Peyer's patch (tissue), 4 donors: ENCODE data around the gene CHI3L2. TPM values are rescaled to one million over a fixed set of nuclear protein-coding genes. Genes with fewer than 3 reads are reported as not detected.

Experiments used
- DNase-seq, 3 donors: peaks; one replicate each; pipeline ENCODE4 v3.0.0-alpha.2; 2017 to 2019
- H3K27ac ChIP-seq, 4 donors: fragments of 200-600 bp; sonication (generic); one replicate each; pipeline ENCODE4 v1.5.1; 2016 to 2019
- H3K27me3 ChIP-seq, 2 donors: fragments of 200-600 bp; sonication (generic); one replicate each; pipeline ENCODE4 v1.5.1; 2019
- H3K36me3 ChIP-seq, 3 donors: fragments of 200-600 bp; sonication (generic); one replicate each; pipeline ENCODE4 v1.5.1; 2016 to 2019
- H3K4me1 ChIP-seq, 4 donors: fragments of 200-600 bp; sonication (generic); one replicate each; pipeline ENCODE4 v1.5.1; 2016 to 2019
- H3K4me3 ChIP-seq, 4 donors: fragments of 200-600 bp; sonication (generic); 1 replicate in 3 of 4; 2 replicates in 1 of 4; pipeline ENCODE4 v1.5.1; 2016 to 2019; ENCODE audit warnings: mild to moderate bottlenecking in 1 of 4
- H3K9me3 ChIP-seq, 4 donors: fragments of 200-600 bp; sonication (generic); one replicate each; pipeline ENCODE4 v1.5.1; 2016 to 2019; ENCODE audit warnings: mild to moderate bottlenecking in 1 of 4
- POLR2A ChIP-seq, 2 donors: fragments of 450-650 bp; IDR thresholded peaks; one replicate each; pipeline ENCODE4 v1.5.1; 2017; ENCODE audit warnings: antibody characterized with exemption in 2 of 2, mild to moderate bottlenecking in 2 of 2, moderate library complexity in 2 of 2
- total RNA-seq, 4 donors: library from RNA; depleted of rRNA; stranded (reverse); fragments of >200 nt; gene quantifications; one replicate each; pipeline ENCODE4 v1.1.0, GENCODE V29; 2016
- TF ChIP-seq, protein P1 (sequence below), 6 experiments: fragments of 450-650 bp in 4 of 6; fragments of 200-600 bp in 2 of 6; sonication (generic) in 1 of 6; IDR thresholded peaks; one replicate each; pipeline ENCODE4 v1.5.1; 2017 to 2019; ENCODE audit warnings: antibody characterized with exemption in 6 of 6, mild to moderate bottlenecking in 3 of 6, moderate library complexity in 1 of 6

Gene CHI3L2
- total RNA-seq, 4 donors from 2014 or later, result 0.67 to 14.0 (median 3.3) TPM; not detected in 1

DNA sequence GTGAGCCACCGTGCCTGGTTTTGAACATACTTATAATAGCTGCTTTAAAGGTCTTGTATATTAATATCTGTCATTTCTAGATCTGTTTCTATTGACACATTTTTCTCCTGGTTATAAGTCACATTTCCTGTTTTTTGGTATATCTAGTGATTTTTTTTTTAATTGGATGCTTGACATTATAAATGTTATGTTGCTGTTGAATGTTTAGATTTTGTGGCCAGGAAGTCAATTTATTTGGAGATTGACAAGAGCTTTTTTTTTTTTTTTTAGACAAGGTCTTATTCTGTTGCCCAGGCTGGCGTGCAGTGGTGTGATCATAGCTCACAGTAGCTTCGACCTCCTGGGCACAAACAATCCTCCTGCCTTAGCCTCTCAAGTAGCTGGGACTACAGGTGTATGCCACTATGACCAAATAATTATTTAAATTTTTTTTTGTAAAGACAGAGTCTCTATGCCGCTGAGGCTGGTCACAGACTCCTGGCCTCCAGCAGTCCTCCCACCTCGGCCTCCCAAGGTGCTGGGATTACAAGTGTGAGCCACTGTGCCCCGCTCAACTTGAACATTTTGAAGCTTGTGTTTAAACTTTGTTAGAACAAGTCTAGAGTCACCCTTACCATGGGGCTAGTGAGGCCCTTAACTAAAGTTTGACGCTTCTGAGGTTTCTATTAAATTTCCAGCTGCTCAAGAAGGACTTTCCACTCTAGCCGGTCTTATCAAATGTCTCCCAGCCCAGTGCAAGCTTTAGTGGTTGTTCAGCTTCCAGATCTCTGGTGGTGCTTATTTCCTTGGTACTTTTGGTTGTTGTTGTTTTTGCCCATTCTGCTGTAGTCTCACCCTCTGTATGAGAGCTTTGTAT is 8.6 kb upstream of the CHI3L2 start:
- Histone ChIP-seq H3K9me3 (no peaks in the 10 kb centered on the region), H3K4me1 (peaks cover 0 to 81% (median 23%) of the 10 kb centered on the region in 4 donors), H3K36me3 (no peaks in the 10 kb centered on the region), H3K4me3 (no peak overlapping the region), H3K27me3 (no peaks in the 10 kb centered on the region), H3K27ac (peak overlapping the region in 3 of 4 donors; percentile 43 to 81 (median 72))
- no peak for DNase-seq
- TF ChIP-seq, protein P1, sequence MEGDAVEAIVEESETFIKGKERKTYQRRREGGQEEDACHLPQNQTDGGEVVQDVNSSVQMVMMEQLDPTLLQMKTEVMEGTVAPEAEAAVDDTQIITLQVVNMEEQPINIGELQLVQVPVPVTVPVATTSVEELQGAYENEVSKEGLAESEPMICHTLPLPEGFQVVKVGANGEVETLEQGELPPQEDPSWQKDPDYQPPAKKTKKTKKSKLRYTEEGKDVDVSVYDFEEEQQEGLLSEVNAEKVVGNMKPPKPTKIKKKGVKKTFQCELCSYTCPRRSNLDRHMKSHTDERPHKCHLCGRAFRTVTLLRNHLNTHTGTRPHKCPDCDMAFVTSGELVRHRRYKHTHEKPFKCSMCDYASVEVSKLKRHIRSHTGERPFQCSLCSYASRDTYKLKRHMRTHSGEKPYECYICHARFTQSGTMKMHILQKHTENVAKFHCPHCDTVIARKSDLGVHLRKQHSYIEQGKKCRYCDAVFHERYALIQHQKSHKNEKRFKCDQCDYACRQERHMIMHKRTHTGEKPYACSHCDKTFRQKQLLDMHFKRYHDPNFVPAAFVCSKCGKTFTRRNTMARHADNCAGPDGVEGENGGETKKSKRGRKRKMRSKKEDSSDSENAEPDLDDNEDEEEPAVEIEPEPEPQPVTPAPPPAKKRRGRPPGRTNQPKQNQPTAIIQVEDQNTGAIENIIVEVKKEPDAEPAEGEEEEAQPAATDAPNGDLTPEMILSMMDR (IDR thresholded peaks at IDR 0.05), result no peak
- TF ChIP-seq POLR2A (IDR thresholded peaks at IDR 0.05), result no peak

DNA sequence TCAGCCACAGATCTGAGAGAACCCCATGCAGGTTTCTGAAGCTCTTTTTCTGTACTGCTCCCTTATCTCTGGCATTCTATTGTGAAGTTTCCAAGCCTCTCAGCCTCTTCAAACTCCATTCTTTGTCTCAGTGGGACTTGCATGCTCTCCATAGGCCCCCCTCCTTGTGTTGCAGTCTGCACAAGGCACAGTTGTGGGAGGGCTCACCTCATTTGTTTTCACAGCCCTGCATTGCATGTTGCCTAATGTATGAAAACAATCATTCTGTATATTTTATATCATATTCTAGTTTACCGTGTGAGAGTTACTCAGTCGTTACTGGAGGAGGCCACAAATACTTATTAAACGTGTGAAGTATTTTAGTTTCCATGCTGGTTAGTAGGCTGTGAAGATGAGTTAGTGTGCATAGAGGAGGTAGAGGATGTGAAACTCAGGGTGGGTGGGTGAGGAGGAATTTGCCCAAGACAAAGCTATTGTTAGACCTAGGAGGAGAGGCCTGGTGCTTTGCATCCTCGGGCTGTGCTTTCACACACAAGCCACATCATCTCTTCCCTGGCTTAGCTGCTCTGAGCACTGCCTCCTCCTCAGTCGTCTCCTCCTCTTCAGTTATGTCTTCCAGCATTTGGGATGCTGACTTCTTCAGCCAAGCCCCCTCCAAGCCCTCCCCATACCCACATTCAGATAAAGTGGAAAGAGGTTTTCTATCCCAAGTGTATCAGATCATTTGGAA is 7.8 kb upstream of the CHI3L2 start:
- H3K36me3 ChIP-seq, result no peaks in the 10 kb centered on the region
- TF ChIP-seq, protein P1 (IDR thresholded peaks at IDR 0.05), result no peak
- H3K4me1 ChIP-seq, result peaks cover 0 to 73% (median 20%) of the 10 kb centered on the region in 4 donors
- no peaks in the 10 kb centered on the region for H3K27me3 ChIP-seq
- H3K9me3 ChIP-seq, result no peaks in the 10 kb centered on the region
- H3K4me3 ChIP-seq, result no peak overlapping the region
- peak in 2 of 3 donors; percentile 75 to 81 for DNase-seq
- peak overlapping the region; percentile 43 to 81 (median 58) for H3K27ac ChIP-seq

DNA sequence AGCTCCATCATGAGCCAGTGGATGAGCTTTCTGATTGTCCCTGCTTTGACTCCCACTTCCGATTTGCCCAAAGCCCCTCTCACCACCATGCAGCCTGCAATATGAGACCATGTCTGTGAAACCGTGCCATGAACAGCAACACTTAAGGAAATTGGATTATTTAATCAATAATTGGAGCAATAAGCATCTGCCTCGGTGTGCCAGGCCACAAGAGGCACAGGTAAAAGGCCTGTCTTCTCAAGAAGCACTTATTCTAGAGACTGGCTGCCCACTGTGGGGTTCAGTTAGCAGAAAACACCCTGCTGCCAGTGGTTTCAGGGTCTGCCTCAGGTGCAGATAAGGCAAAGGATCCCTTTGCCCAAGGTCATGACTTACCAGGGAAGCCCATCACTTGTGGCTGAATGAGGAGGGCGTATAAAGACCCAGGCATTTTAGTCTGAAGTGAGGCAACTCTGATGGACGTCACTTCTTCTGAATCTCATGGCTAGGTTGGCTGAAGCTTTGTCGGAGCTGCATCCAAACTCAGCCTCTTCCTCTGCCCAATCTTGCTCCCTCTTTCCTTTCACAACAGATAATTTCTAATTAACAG is 7.1 kb upstream of the CHI3L2 start:
- Histone ChIP-seq H3K4me1 (peaks cover 0 to 66% (median 20%) of the 10 kb centered on the region in 4 donors), H3K36me3 (no peaks in the 10 kb centered on the region), H3K4me3 (no peak overlapping the region), H3K27me3 (no peaks in the 10 kb centered on the region), H3K27ac (peak overlapping the region; percentile 19 to 81 (median 58)), H3K9me3 (no peaks in the 10 kb centered on the region)
- TF ChIP-seq, protein P1 (IDR thresholded peaks at IDR 0.05), result no peak
- TF ChIP-seq POLR2A (IDR thresholded peaks at IDR 0.05), result no peak
- DNase-seq, result no peak

DNA sequence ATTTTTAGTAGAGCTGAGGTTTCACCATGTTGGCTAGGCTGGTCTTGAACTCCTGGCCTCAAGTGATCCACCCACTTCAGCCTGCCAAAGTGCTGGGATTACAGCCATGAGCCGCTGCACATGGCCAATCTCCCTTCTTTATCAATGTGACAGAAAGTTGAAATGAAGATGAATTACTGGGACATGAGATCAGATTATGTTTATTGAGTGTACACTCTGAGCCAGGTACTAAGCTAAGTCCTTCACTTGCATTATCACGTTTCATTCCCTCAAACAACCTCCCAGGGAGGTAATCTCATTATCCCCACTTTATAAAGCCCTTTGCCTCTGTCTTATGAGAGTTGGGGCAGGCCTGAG is 6.3 kb upstream of the CHI3L2 start:
- no peaks in the 10 kb centered on the region for H3K27me3 ChIP-seq
- peaks cover 0 to 62% (median 18%) of the 10 kb centered on the region in 4 donors for H3K4me1 ChIP-seq
- H3K9me3 ChIP-seq, result no peaks in the 10 kb centered on the region
- TF ChIP-seq POLR2A (IDR thresholded peaks at IDR 0.05), result no peak
- TF ChIP-seq, protein P1 (IDR thresholded peaks at IDR 0.05), result no peak
- H3K27ac ChIP-seq, result peak overlapping the region; percentile 34 to 81 (median 58)
- no peaks in the 10 kb centered on the region for H3K36me3 ChIP-seq
- no peak for DNase-seq
- no peak overlapping the region for H3K4me3 ChIP-seq

DNA sequence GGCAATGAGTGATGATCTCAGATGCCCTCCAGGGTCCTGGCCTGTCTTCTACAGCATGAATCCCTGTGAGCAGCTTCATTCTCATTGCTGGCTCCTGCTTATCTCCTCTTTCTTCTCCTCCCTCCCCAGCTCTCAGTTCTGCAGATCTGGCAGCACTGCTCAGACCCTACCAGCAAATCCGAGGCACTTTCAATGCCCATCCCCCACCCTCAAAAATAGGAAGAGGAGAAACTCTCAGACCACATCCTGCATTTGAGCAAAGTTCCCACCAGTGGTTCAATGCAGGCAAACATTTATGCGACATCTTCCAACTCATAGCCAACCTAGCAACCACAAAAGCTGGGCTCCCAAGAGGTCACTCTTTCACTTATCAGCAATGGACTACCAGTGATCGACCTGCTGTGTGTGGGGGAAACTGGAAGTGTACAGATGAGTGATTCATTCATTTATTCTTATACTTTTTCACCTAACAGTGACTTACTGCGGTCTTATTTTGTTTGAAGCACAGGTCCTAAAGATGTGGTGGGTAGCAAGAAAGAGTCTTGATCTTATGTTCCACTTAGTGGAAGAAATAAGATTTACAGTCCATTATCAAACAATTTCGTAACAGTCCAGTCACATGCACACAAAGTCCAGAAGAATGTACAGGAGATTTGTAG is 5.8 kb upstream of the CHI3L2 start:
- Histone ChIP-seq H3K4me3 (peak overlapping the region in 1 of 4 donors; percentile 16), H3K27me3 (no peaks in the 10 kb centered on the region), H3K4me1 (peaks cover 0 to 57% (median 18%) of the 10 kb centered on the region in 4 donors), H3K27ac (peak overlapping the region; percentile 51 to 81 (median 60)), H3K36me3 (no peaks in the 10 kb centered on the region), H3K9me3 (no peaks in the 10 kb centered on the region)
- peak in 2 of 3 donors; percentile 85 to 86 for DNase-seq
- TF ChIP-seq POLR2A (IDR thresholded peaks at IDR 0.05), result no peak
- TF ChIP-seq, protein P1 (IDR thresholded peaks at IDR 0.05), result no peak
